GM12872 (cell line): ENCODE data around the gene CYP27C1.

Experiments used
- TF ChIP-seq, protein P1 (sequence below): IDR thresholded peaks from 3 replicates; pipeline ENCODE4 v1.5.1; 2011; ENCODE audit warnings: low read depth, mild to moderate bottlenecking, low read length, moderate library complexity; ENCODE audit not compliant: insufficient read depth

Gene CYP27C1

DNA sequence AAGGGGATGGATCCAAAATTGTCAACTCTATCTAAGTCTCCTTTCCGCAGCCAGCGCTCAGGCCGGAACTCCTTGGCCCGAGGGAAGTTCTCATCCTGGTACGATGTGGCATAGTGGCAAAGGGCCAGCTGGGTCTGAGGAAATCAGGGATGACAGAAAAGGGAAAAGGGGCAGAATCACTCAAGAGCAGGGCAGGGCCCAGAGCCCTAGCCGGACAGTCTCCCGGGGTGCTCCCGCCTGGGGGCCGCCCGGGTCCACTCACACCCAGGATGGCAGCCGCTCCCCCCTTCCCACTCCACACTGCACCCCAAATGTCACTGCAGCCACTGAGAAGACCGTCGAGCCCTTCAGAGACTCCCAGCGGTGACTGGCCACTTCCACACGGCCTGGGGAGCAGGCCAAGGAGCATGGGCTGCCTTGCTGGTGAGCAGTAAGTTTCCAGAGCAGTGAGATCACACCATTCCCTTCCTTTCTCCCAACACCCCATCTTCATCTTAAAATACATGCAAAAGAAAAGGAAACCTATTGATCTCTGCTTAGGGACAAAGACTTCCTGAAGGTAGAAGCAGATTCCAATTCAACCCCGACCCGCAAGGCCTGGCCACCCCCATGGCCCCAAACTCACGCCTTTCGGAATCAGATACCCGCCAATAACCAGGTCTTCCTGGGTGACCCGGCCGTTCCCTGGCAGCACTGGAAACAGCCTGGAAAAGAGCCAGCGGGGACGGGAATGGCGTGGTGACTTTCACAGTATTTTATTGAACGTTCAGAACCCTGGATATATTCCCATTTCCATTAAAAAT, 26.7 kb downstream of the CYP27C1 start:
- TF ChIP-seq, protein P1, sequence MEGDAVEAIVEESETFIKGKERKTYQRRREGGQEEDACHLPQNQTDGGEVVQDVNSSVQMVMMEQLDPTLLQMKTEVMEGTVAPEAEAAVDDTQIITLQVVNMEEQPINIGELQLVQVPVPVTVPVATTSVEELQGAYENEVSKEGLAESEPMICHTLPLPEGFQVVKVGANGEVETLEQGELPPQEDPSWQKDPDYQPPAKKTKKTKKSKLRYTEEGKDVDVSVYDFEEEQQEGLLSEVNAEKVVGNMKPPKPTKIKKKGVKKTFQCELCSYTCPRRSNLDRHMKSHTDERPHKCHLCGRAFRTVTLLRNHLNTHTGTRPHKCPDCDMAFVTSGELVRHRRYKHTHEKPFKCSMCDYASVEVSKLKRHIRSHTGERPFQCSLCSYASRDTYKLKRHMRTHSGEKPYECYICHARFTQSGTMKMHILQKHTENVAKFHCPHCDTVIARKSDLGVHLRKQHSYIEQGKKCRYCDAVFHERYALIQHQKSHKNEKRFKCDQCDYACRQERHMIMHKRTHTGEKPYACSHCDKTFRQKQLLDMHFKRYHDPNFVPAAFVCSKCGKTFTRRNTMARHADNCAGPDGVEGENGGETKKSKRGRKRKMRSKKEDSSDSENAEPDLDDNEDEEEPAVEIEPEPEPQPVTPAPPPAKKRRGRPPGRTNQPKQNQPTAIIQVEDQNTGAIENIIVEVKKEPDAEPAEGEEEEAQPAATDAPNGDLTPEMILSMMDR = no peak

DNA sequence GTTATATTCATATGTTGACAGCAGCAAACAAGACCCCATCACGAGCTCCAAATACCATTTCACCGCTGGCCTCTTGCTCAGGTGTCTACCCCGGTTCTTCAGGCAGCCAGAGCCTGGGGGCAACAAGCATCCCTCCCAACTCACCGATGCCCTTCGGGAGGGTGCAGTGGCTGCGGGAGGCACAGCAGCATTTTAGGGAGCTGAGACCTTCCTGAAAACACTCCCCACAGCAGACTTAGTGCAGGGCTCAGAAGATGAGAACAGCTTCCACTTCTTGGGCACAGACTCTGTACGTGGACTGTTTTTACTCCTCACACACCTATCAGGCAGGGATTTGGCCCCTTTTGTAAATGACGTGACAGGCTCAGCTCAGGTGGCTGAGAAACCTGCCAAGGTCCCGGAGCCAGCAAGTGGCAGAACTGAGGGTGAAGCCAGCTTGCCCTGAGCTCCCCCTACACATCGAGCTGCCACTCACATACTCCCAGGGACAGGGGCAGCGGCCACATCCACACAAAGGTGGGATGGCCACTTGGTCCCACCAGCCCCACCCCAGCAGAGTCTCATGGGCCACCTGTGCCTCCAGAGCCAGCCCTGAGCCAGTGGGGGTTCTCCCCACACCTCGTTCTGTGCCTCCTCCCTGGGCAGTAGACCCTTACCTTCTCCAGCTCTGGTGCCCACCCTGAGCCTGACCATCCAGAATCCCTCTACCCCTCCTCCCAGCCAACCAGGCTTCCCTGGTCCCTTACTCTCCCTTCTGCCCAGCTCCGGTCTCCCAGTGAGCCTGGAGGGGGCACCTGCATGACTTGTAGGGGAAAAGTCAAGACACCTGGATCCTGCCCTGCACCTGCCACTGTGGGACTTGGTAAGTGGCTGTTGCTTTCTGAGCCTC, 28.5 kb downstream of the CYP27C1 start:
- TF ChIP-seq, protein P1 = no peak

GRCh38 chr2:127188797-127189196, 31.3 kb downstream of the CYP27C1 start:
- TF ChIP-seq, protein P1 = no peak

DNA sequence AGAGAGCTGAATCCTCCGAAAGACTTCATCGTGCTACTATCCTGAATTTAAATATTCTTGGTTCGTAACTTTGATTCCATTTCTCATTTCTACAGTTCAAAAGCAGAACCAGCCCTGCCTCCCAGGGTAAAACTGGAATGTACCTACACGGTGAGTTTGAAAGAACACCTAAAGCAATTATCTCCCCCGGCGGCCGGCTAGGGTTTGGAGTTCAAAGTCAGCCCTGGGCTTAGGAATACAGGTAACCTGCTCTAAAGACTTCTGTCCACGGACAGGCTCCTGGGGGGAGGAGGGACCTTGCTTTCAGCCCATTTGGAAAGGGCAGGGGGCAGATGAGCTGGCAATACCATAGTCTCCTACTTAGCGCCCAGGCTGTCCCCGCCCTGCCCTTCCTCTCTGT, 32.3 kb downstream of the CYP27C1 start:
- TF ChIP-seq, protein P1 = no peak

GRCh38 chr2:127187081-127187775, 32.9 kb downstream of the CYP27C1 start:
- TF ChIP-seq, protein P1 = no peak

GRCh38 chr2:127185705-127186104, 34.4 kb downstream of the CYP27C1 start:
- TF ChIP-seq, protein P1 = no peak

DNA sequence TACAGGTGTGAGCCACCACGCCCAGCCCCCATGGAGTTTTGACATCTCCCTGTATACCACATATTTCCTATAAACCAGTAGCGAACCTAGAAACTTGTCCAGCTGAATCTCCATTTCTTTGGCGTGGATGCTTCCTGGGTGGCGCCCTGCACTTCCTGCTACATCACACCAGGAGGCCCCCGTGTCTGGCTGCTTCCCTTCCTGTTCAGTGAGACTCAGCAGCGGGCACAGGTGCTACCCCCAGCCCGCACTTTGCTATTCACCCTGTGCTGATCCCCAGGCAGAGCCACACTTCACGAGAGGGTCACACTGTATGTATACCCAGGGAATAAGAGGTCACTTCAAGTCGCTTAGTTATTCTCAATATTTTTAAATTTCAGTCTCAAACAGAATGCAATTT, 35.0 kb downstream of the CYP27C1 start:
- TF ChIP-seq, protein P1 = peak; percentile 25; the same call in 1 of the 3 replicates
